Measurements from ENCODE around the gene KRT73.
"Not testable (repeated sequence)": the region's sequence is repeated elsewhere in the genome, so short reads cannot be mapped to it uniquely, and the experiment has no call there.

KRT73 gene

GRCh38 chr12:52600071-52600470 lies 18.3 kb downstream of the KRT73 start:
- no peak for DNase-seq
- Histone ChIP-seq H3K36me3 (no peaks in the 10 kb centered on the region), H3K4me1 (no peaks in the 10 kb centered on the region), H3K9me3 (no peaks in the 10 kb centered on the region), H3K4me3 (ENCODE audit: low read depth, low read length) (no peak overlapping the region), H3K27me3 (peaks cover 16% of the 10 kb centered on the region)
- TF ChIP-seq CTCF (IDR thresholded peaks at IDR 0.05; ENCODE audit: low read depth, low read length) = no peak

DNA sequence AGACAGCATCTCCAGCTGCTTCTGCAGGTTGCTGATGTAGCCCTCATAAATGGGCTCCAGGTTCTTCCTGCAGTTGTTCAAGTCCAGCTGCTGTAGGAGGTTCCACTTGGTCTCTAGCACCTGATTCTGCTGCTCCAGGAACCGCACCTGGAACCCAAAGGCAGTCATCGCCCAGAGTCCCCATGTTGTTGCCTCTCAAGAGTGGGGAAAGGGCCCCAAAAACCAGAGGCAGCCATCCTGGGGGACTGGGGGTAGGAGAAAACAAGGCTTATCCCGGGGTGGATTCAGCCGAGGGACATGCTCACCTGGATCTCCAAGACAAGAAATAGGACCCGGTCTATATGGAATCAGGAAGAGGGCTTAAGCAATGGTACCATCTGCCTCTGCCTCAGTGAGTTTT lies 19.4 kb downstream of the KRT73 start:
- no peak overlapping the region for H3K4me3 ChIP-seq (ENCODE audit: low read depth, low read length)
- H3K9me3 ChIP-seq = no peaks in the 10 kb centered on the region
- DNase-seq = no peak
- H3K36me3 ChIP-seq = no peaks in the 10 kb centered on the region
- H3K27me3 ChIP-seq = peaks cover 16% of the 10 kb centered on the region
- no peak for TF ChIP-seq CTCF (IDR thresholded peaks at IDR 0.05; ENCODE audit: low read depth, low read length)
- no peaks in the 10 kb centered on the region for H3K4me1 ChIP-seq

DNA sequence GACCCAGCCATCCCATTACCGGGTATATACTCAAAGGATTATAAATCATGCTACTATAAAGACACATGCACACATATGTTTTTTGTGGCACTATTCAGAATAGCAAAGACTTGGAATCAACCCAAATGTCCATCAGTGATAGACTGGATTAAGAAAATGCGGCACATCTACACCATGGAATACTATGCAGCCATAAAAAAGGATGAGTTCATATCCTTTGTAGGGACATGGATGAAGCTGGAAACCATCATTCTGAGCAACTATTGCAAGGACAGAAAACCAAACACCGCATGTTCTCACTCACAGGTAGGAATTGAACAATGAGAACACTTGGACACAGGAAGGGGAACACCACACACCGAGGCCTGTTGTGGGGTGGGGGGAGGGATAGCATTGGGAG lies 24.1 kb downstream of the KRT73 start:
- not testable (repeated sequence) for H3K4me1 ChIP-seq; H3K36me3 ChIP-seq; H3K4me3 ChIP-seq (ENCODE audit: low read depth, low read length); H3K9me3 ChIP-seq; DNase-seq
- peaks cover 12% of the 10 kb centered on the region for H3K27me3 ChIP-seq

- no peaks in the 10 kb centered on the region for H3K9me3 ChIP-seq
- no peak for DNase-seq
- H3K27me3 ChIP-seq = peaks cover 9% of the 10 kb centered on the region
- no peaks in the 10 kb centered on the region for H3K36me3 ChIP-seq
- no peak overlapping the region for H3K4me3 ChIP-seq (ENCODE audit: low read depth, low read length)
- no peaks in the 10 kb centered on the region for H3K4me1 ChIP-seq
- no peak for TF ChIP-seq CTCF (IDR thresholded peaks at IDR 0.05; ENCODE audit: low read depth, low read length)
Measured at GRCh38 chr12:52591521-52591920, 26.8 kb downstream of the KRT73 start.

DNA sequence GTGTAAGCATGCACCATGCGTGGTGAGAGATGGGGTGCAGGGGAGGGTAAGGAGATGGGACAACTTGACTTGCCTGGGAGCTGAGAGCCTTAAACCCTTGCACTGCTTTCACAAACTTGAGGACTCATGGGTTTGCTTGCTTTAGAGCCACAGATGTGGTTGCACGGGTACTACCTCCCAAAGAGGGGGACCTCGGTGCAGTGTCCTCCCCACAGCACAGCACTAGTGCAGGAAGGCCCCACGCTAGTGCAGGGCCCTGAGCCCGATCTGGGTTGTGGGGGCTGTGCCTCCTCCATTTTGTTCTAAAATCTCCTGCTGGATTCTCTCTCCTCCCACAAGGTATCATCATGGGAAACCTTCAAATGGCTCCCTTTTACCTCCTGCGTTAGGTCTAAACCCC lies 28.3 kb downstream of the KRT73 start:
- H3K4me1 ChIP-seq = no peaks in the 10 kb centered on the region
- DNase-seq = no peak
- H3K27me3 ChIP-seq = peaks cover 6% of the 10 kb centered on the region
- H3K9me3 ChIP-seq = no peaks in the 10 kb centered on the region
- no peak for TF ChIP-seq CTCF (IDR thresholded peaks at IDR 0.05; ENCODE audit: low read depth, low read length)
- H3K36me3 ChIP-seq = no peaks in the 10 kb centered on the region
- H3K4me3 ChIP-seq (ENCODE audit: low read depth, low read length) = no peak overlapping the region

DNA sequence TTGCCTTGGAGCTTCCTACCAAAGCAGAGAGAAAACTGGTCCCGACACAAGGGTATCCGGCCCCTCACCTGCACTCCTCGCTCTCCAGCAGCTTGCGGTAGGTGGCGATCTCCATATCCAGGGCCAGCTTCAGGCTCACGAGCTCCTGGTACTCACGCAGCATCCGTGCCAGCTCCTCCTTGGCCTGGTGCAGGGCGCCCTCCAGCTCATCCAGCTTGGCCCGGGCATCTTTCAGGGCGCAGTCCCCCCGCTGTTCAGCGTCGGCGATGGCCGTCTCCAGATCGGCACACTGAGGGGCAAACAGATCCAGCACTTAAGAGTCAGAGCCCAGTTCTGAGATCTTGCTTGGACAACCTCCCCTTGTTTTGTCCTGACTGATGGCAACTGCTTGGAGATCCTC lies 30.8 kb downstream of the KRT73 start:
- Histone ChIP-seq H3K9me3 (no peaks in the 10 kb centered on the region), H3K36me3 (no peaks in the 10 kb centered on the region), H3K27me3 (peaks cover 7% of the 10 kb centered on the region), H3K4me1 (no peaks in the 10 kb centered on the region), H3K4me3 (ENCODE audit: low read depth, low read length) (no peak overlapping the region)
- DNase-seq = no peak
- TF ChIP-seq CTCF (IDR thresholded peaks at IDR 0.05; ENCODE audit: low read depth, low read length) = no peak

DNA sequence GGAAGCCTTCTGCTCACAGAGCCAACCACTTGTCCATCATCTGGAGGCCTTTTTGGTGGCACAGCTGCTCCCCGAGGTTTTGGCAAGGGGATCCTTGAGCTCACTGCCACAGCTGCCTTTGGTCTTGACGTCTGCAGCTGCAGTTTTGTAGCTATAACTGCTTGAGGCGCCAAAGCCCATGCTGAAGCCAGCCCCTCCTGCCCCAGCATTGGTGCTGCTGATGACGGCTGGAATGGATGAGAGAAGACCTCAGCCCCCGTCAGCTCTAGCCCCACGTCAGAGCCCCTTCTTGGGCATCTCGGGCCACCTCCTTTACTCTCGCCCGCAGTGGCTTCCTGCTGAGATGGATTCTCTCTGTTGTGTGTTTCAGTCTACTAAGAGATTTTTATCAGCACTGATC lies 32.4 kb downstream of the KRT73 start:
- TF ChIP-seq CTCF (IDR thresholded peaks at IDR 0.05; ENCODE audit: low read depth, low read length) = no peak
- peaks cover 7% of the 10 kb centered on the region for H3K27me3 ChIP-seq
- no peak overlapping the region for H3K4me3 ChIP-seq (ENCODE audit: low read depth, low read length)
- no peaks in the 10 kb centered on the region for H3K9me3 ChIP-seq
- no peaks in the 10 kb centered on the region for H3K4me1 ChIP-seq
- no peaks in the 10 kb centered on the region for H3K36me3 ChIP-seq
- DNase-seq = no peak
